Measurements from ENCODE around the gene CKMT1A. TPM values are rescaled to one million over a fixed set of nuclear protein-coding genes. Genes with fewer than 3 reads are reported as not detected.
A peak's percentile ranks its signal among the peaks of the same experiment; 100 is the strongest.
"Not testable (repeated sequence)": the region's sequence is repeated elsewhere in the genome, so short reads cannot be mapped to it uniquely, and the experiment has no call there.

The CKMT1A gene
- total RNA-seq (2014; rRNA removed; shearing (Covaris generic)) = 3.8 and 14.2 TPM in 2 replicates

DNA sequence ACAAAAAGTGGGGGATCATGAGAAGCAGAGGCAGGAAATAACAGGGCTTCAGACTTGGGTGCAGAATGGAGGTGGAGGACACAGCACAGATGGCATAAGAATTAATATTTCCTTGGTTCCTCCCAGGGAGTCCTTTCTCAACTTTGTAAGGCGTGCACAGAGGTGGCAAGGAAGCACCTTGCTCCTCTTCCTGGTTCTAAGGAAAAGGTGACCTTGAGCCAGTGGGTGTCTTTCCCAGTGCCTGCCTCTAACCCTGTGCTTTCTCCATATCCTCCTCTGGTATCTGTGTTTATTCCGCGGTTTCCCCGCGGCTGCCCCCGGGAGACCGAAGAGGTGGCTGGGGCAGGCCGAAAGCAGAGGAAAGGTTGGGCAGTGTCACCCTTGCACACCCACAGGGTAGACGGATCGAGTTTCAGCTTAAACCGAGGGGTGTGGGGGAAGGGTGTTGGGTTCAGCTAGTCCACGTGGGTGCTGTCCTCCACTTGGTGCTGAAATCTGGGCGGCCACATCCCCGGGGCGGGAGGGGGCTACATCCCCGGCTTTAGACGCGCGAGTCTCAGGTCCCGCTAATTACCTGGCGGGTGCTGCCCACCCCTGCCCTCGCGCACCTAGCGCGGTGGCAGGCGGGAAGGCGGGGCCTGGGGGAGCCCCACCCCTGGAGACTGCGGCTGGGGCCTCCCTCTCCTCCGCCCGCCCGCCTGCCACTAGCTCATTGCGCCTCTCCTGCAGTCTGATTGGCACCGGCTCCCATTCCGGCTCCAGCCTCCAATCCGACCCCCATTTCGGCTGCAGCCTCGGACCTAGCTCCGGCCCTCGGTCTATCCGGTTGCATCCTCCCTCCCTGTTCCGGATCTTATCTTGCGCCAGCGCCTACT is at the start of gene CKMT1A:
TSS of gene CKMT1A (plus strand) at position 712 of the 875 bp plus-strand sequence. CDS start 192 bp downstream, outside the sequence.
- DNase-seq (ENCODE audit: low spot score); in situ Hi-C loops (cut with HindIII; ENCODE audit: low sequenced_read_pairs): not testable (repeated sequence)

DNA sequence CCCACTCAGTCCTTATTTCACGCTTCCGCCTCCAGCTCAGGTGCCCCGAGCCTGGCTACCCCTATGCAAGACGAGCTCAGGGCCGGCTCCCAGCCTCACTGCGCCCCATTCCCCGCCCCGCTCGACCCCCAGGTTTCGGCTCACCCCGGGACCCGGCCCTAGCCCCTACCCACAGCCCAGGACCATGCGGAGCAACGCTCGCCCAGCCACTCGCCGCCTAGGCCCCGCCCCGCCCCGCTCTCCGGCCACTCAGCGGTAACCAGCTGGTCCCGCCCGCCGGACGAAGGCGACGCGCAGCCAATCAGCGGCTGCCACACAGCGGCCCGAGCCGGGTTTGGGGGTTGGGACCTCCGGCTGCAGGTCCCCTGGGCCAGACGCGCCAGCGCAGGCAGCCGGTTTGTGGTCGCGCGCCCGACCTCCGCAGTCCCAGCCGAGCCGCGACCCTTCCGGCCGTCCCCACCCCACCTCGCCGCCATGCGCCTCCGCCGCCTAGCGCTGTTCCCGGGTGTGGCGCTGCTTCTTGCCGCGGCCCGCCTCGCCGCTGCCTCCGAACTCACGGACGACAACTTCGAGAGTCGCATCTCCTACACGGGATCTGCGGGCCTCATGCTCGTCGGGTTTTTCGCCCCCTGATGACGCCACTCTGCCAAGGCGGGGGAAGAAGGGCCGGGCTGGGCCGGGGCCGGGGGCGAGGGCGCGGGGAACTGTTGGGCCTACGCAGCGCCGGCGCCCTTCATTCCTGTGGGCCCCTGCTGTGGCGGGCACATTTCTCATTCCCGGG is 44.8 kb upstream of the CKMT1A start, which contains the start of gene CATSPER2:
TSS of gene CATSPER2 (minus strand) at position 196 of the 781 bp plus-strand sequence. CDS start 783 bp downstream, outside the sequence.
- DNase-seq (ENCODE audit: low spot score) = no peak
- in situ Hi-C loops (cut with HindIII; ENCODE audit: low sequenced_read_pairs) = no loop called here

DNA sequence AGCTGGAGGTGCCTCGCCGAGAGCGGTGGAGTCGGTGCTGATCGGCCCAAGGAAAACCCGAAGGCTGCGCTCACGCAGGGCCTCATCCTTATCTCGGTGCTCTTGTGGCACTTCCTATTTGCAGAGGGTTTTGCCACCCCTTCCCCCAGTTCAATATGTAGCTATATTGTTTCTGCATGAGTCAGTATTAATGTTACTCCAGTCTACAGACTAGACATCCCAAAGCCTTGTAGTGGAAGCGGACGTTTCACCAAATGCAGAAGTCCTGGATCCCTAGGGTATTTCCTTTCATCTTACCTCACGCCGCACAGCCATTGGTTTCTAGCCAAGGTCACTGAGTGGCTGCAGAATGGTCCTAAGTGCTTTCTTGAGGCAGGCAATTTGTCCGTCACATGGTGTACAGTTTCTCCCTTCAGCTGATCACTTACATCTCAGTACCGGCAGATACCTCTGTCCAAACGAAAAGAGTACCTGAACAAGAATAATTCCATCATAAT is 44.2 kb upstream of the CKMT1A start:
- DNase-seq (ENCODE audit: low spot score); in situ Hi-C loops (cut with HindIII; ENCODE audit: low sequenced_read_pairs): not testable (repeated sequence)

GRCh38 chr15:43659727-43660126 is 33.9 kb upstream of the CKMT1A start:
- in situ Hi-C loops (cut with HindIII; ENCODE audit: low sequenced_read_pairs) = not testable (repeated sequence)
- DNase-seq (ENCODE audit: low spot score) = peak; percentile 69

DNA sequence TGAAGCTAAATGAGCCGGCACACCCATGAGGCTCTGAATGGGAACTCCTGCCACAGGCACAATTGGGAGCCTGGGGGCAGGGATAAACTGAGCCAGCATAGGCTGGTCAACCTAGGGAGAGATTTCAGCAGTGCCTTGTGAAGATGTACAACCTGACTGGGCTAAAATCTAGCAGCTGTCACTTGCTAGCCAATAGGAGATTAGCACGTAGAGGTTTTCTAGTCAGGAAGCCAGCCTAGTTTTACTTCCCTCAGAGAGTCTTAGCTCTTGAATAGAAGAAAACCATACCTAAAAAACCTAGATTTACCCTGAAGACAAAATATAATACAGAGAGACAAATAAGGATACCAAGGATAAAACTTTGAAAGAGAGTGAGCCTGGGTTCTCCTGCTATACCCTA is 31.4 kb upstream of the CKMT1A start:
- in situ Hi-C loops (cut with HindIII; ENCODE audit: low sequenced_read_pairs) = not testable (repeated sequence)

DNA sequence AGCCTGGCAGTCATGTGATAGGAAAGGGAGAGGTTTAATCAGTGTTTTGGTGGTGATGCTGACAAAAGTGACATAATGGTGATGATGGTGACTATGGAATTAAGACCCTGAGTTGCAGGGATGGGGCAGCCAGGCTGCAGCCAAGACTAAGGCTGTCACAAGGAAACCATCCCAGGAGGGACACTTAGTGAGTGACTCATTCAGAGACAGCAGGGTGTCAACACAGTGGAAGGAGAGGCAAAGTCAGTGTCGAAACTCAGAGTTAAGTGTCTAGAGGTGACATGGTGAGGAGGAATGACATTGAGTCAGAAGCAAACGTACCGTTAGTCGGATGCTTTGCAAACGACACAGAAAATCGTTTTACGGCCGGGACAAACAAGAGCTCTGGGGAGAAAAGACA is 30.3 kb upstream of the CKMT1A start:
- DNase-seq (ENCODE audit: low spot score); in situ Hi-C loops (cut with HindIII; ENCODE audit: low sequenced_read_pairs): not testable (repeated sequence)

More for the DNA sequence above, 31.4 kb upstream of the CKMT1A start:
- DNase-seq (ENCODE audit: low spot score) = not testable (repeated sequence)

DNA sequence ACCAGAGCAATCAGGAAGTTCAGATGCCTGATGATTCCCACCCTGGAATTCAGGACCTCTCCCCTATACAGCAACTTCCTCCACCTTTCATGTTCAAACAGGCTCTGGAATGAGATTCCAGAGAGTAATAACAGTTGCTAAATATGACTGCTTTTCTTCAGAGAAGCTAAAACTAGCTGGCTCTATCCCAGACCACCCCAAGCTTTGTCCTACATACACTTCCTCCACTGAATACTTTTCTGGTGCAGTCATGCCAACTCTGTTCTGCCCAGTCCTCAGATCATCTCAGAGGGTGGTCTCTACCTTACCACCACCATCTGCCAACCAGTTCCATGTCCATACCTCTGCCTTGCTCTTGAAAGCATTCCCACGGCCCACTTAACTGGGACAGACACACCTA is 27.5 kb upstream of the CKMT1A start:
- in situ Hi-C loops (cut with HindIII; ENCODE audit: low sequenced_read_pairs); DNase-seq (ENCODE audit: low spot score): not testable (repeated sequence)

- DNase-seq (ENCODE audit: low spot score); in situ Hi-C loops (cut with HindIII; ENCODE audit: low sequenced_read_pairs): not testable (repeated sequence)
These were observed 19.5 kb upstream of the CKMT1A start for GRCh38 chr15:43674175-43674574.

GRCh38 chr15:43689604-43690301 is 3.9 kb upstream of the CKMT1A start:
- in situ Hi-C loops (cut with HindIII; ENCODE audit: low sequenced_read_pairs); DNase-seq (ENCODE audit: low spot score): not testable (repeated sequence)

- not testable (repeated sequence) for DNase-seq (ENCODE audit: low spot score)
These were observed 980 bp upstream of the CKMT1A start for GRCh38 chr15:43692679-43693078.

DNA sequence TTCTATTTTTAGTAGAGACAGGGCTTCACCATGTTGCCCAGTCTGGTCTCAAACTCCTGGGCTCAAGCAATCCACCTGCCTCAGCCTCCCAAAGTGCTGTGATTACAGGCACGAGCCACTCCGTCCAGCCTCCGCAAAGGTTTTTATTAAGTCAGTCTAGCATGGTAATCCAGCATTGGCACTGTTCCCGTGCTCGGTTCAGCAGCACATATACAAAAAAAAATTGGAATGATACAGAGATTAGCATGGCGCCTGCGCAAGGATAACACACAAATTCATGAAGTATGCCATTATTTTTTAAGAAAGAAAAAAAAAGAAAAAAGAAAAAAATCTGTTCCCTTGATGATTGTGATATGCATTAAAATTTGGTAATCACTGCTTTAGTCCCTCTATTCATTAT is 8.5 kb downstream of the CKMT1A start:
- in situ Hi-C loops (cut with HindIII; ENCODE audit: low sequenced_read_pairs) = no loop called here
- peak; percentile 78 for DNase-seq (ENCODE audit: low spot score)

More at GRCh38 chr15:43692679-43693078, 980 bp upstream of the CKMT1A start:
- in situ Hi-C loops (cut with HindIII; ENCODE audit: low sequenced_read_pairs) = not testable (repeated sequence)

- in situ Hi-C loops (cut with HindIII; ENCODE audit: low sequenced_read_pairs) = no loop called here
These were observed 9.2 kb downstream of the CKMT1A start for GRCh38 chr15:43702701-43703424.

GRCh38 chr15:43710431-43711131 is 16.9 kb downstream of the CKMT1A start:
- in situ Hi-C loops (cut with HindIII; ENCODE audit: low sequenced_read_pairs) = not testable (repeated sequence)

More at GRCh38 chr15:43702701-43703424, 9.2 kb downstream of the CKMT1A start:
- peak; percentile 71 for DNase-seq (ENCODE audit: low spot score)

GRCh38 chr15:43723151-43723550 is 29.5 kb downstream of the CKMT1A start:
- no peak for DNase-seq (ENCODE audit: low spot score)
- in situ Hi-C loops (cut with HindIII; ENCODE audit: low sequenced_read_pairs) = no loop called here

More at GRCh38 chr15:43710431-43711131, 16.9 kb downstream of the CKMT1A start:
- not testable (repeated sequence) for DNase-seq (ENCODE audit: low spot score)

DNA sequence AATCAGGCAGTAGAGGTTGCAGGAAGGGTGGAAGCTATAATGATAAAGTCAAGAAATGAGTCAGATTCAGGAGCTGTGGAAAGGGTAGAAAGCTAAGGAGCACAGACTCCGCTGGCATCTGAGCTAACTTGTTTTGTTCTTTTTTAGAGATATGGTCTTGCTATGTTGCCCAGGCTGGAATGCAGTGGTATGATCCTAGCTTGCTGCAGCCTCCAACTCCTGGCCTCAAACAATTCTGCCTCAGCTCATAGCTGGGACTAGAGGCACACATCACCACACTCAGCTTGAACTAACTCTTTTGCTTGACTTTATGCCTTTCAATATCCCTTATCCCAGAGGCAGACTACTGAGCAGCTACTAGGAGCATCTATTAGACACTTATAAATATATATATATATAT is 32.6 kb downstream of the CKMT1A start:
- DNase-seq (ENCODE audit: low spot score); in situ Hi-C loops (cut with HindIII; ENCODE audit: low sequenced_read_pairs): not testable (repeated sequence)

DNA sequence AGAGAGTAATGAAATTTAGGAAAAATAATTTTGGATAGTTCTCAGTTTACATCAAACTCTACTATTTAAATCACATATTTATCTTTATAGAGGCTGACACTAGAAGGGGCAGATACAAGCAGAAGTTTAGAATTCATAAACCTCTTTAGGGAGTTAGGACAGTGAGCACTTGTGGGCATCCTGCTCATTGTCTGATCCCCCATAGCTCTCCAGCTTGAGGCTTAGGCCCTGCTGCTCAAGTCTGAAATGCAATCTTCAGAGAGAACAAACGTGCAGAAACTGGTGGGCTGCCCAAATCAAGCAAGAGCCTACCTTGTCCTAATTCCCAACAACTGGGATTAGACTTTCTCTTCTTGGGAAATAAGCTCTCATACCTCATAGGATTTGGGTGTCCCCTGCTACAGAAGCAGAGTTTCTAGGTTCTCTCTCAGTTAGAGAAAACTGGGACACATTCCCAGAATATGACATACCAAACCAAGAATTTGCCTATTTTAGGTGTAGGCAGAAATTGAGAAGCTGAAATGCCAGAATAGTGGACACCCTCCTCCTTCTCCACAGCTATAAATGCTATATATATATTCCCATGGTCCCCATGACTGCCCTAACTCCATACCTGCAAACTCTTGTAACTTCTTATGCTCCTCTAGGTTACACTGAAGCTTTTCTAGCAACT is 34.5 kb downstream of the CKMT1A start:
- in situ Hi-C loops (cut with HindIII; ENCODE audit: low sequenced_read_pairs); DNase-seq (ENCODE audit: low spot score): not testable (repeated sequence)

DNA sequence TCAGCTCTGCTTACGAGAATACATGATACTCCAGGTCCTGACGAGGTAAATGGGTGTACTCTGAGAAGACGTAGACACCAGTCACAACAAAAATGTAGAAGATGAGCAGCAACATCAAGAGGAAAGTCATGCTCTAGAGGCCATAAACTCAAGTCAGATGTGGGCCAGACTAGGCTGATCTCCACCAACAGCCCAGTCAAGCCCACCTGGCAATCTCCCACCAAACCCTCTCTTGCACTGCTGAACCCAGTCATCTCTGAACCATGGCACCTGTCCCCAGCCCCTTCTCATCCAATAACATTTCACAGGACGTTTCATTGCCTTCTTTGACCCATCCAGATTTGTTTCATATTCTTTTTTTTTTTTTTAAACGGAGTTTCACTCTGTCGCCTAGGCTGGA is 41.8 kb downstream of the CKMT1A start:
- DNase-seq (ENCODE audit: low spot score) = no peak
- in situ Hi-C loops (cut with HindIII; ENCODE audit: low sequenced_read_pairs) = no loop called here
